Fibroblast of villous mesenchyme (primary cell): Measurements from ENCODE around the gene SPEM2. TPM values are rescaled to one million over a fixed set of nuclear protein-coding genes. Genes with fewer than 3 reads are reported as not detected.

ENCODE experiments used
- DNase-seq: peaks from one replicate; pipeline ENCODE4 v3.0.0-alpha.2; 2010; ENCODE audit warnings: low read depth
- H3K4me3 ChIP-seq: 2 replicates; pipeline ENCODE4 v1.5.1; 2011; ENCODE audit warnings: low read depth, mild to moderate bottlenecking, low read length
- CTCF ChIP-seq: IDR thresholded peaks from 2 replicates; pipeline ENCODE4 v1.5.1; 2012; ENCODE audit warnings: low read depth, mild to moderate bottlenecking, low read length; ENCODE audit not compliant: insufficient read depth
- total RNA-seq: library from RNA; depleted of rRNA; stranded (reverse); fragments of >200 nt; gene quantifications from 2 replicates; pipeline ENCODE4 v1.2.3, GENCODE V29; 2012

SPEM2 gene
- total RNA-seq, 1 donor: not detected

GRCh38 chr17:7436556-7437368, 11.3 kb downstream of the SPEM2 start:
- H3K4me3 ChIP-seq: peak overlapping the region; percentile 48
- peak; percentile 73 for DNase-seq
- peak; percentile 68 for TF ChIP-seq CTCF

- peak overlapping the region; percentile 30 for H3K4me3 ChIP-seq
- no peak for TF ChIP-seq CTCF
- DNase-seq: no peak
Observed at GRCh38 chr17:7437369-7437863, 12.0 kb downstream of the SPEM2 start.

GRCh38 chr17:7437950-7438614, 12.7 kb downstream of the SPEM2 start:
- DNase-seq: peak; percentile 14
- H3K4me3 ChIP-seq: peak overlapping the region; percentile 44
- no peak for TF ChIP-seq CTCF

DNA sequence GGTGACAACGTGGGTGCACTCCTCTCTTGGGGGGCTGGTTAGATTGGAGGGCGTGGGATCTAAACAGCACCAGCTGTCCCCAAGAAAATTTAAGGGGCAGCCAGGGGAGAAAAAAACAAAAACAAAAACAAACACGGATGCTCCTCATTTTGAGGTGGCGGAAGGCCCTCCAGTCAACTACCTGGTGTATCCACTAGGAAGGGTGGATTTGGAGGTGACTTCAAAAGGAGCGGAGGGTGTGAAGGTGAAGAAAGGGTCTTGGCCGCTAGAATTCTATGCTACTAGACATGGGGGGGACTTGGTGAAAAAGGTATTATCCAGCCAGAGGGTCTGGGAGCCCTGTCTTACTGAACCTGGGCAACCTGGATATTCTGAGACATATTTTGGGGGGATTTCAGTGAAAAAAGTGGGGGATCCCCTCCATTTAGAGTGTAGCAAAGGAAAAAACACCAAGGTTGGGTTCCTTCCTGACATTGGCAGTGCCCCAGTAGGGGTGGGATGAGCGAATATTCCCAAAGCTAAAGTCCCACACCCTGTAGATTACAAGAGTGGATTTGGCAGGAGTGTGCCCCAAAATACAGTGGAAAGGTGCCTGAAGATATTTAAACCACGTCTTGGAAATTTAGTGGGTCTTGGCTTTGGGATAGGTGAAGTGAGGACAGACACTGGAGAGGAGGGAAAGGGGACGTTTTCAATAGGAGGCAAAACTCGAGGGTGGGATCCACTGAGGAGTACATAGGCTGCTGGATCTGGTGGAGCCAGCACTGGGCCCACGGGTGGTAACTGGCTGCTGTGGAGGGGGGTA, 13.4 kb downstream of the SPEM2 start:
- DNase-seq: no peak
- no peak for TF ChIP-seq CTCF
- H3K4me3 ChIP-seq: peak overlapping the region; percentile 44

- DNase-seq: no peak
- H3K4me3 ChIP-seq: peak within 1 kb of the TSS; percentile 60
- TF ChIP-seq CTCF: no peak
Observed at GRCh38 chr17:7439462-7440112, 14.2 kb downstream of the SPEM2 start, which contains the start of gene FGF11. FGF11 (plus strand) TSS chr17:7439512; CDS start chr17:7439621, 109 bp downstream.
